ENCODE measurements around the gene SLC1A2. TPM values are rescaled to one million over a fixed set of nuclear protein-coding genes. Genes with fewer than 3 reads are reported as not detected.

SLC1A2 gene
- total and polyA plus RNA-seq, 2 donors (not counting 1 experiment from before 2014, with no cell fraction given) = 1.2 to 7.6 TPM

DNA sequence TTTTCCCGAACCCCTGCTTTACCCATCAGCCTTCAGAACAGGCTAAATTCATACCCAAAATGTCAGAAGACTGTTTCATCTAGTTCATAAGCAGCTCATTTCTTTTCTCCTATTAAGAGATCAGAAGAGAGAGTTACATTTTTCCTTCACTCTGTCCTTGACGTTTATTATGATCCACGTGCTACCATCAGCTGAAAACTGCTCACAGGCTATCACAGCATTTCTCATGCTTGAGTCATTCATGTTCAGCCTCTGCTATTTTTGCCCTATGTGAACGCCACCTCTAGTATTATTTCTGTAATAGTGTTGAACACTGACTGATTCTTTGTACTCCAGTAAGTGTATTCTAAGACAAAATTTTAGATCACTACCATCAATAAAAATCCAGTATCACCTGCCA, 51.9 kb downstream of the SLC1A2 start:
- Histone ChIP-seq H3K27ac (ENCODE audit: insufficient read depth, low read length) (peak overlapping the region; percentile 33), H3K9ac (ENCODE audit: insufficient read depth, low read length) (no peak overlapping the region), H3K9me3 (ENCODE audit: control insufficient read depth, insufficient read depth, low read depth, low read length) (no peaks in the 10 kb centered on the region), H3K27me3 (ENCODE audit: control insufficient read depth, insufficient read depth, low read length) (no peaks in the 10 kb centered on the region), H3K4me1 (ENCODE audit: control insufficient read depth, extremely low read depth, insufficient read depth, low read length) (peaks cover 27% of the 10 kb centered on the region), H3K4me3 (replicated peaks in 1 of 4; ENCODE audit: control extremely low read depth in 1 of 4, insufficient read depth in 1 of 4, low read depth in 3 of 4, low read length in 4 of 4) (no peak overlapping the region), H3K36me3 (ENCODE audit: control insufficient read depth, insufficient read depth, low read length) (no peaks in the 10 kb centered on the region), H3K79me2 (ENCODE audit: control insufficient read depth, insufficient read depth, low read length) (no peaks in the 10 kb centered on the region), H3K4me2 (ENCODE audit: extremely low read depth, insufficient read depth, low read length) (peak overlapping the region; percentile 46), H2AFZ (ENCODE audit: low read length) (no peak overlapping the region), H4K20me1 (ENCODE audit: control insufficient read depth, extremely low read depth, insufficient read depth, low read length) (no peaks in the 10 kb centered on the region)
- no peak for TF ChIP-seq EZH2 (IDR thresholded peaks at IDR 0.05; ENCODE audit: low read length, missing control alignments)
- TF ChIP-seq, protein P1, sequence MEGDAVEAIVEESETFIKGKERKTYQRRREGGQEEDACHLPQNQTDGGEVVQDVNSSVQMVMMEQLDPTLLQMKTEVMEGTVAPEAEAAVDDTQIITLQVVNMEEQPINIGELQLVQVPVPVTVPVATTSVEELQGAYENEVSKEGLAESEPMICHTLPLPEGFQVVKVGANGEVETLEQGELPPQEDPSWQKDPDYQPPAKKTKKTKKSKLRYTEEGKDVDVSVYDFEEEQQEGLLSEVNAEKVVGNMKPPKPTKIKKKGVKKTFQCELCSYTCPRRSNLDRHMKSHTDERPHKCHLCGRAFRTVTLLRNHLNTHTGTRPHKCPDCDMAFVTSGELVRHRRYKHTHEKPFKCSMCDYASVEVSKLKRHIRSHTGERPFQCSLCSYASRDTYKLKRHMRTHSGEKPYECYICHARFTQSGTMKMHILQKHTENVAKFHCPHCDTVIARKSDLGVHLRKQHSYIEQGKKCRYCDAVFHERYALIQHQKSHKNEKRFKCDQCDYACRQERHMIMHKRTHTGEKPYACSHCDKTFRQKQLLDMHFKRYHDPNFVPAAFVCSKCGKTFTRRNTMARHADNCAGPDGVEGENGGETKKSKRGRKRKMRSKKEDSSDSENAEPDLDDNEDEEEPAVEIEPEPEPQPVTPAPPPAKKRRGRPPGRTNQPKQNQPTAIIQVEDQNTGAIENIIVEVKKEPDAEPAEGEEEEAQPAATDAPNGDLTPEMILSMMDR (conservative IDR thresholded peaks at IDR 0.05 in 1 of 2, IDR thresholded peaks at IDR 0.05 in 1 of 2; ENCODE audit: low read depth in 1 of 2, low read length in 2 of 2) = no peak
- DNase-seq (ENCODE audit: low read depth in 2 of 2) = peak; percentile 82 to 88

DNA sequence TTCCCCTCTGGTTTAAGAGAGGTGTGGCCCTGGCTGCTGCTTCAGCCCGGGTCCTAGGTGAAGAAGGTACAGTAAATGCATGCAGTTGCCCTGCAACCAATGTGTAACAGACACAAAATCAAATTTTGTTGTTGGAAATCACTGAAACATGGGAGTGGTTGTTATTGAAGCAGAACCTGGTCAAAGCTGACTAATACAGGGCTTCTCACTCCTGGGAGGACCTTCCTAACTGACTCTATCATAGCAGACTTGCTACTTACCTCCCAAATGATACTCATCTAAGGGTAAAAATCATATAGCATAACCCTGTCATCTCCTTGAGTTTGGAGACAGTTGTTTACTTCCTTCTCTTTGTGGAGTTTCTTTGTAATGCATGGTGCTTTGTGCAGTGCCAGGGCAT, 52.6 kb downstream of the SLC1A2 start:
- no peak overlapping the region for H3K9ac ChIP-seq (ENCODE audit: insufficient read depth, low read length)
- H3K27me3 ChIP-seq (ENCODE audit: control insufficient read depth, insufficient read depth, low read length) = no peaks in the 10 kb centered on the region
- peak overlapping the region; percentile 33 for H3K27ac ChIP-seq (ENCODE audit: insufficient read depth, low read length)
- no peak overlapping the region for H3K4me3 ChIP-seq (replicated peaks in 1 of 4; ENCODE audit: control extremely low read depth in 1 of 4, insufficient read depth in 1 of 4, low read depth in 3 of 4, low read length in 4 of 4)
- no peaks in the 10 kb centered on the region for H3K36me3 ChIP-seq (ENCODE audit: control insufficient read depth, insufficient read depth, low read length)
- TF ChIP-seq, protein P1 (conservative IDR thresholded peaks at IDR 0.05 in 1 of 2, IDR thresholded peaks at IDR 0.05 in 1 of 2; ENCODE audit: low read depth in 1 of 2, low read length in 2 of 2) = no peak
- TF ChIP-seq EZH2 (IDR thresholded peaks at IDR 0.05; ENCODE audit: low read length, missing control alignments) = no peak
- no peak for DNase-seq (ENCODE audit: low read depth in 2 of 2)
- H3K4me2 ChIP-seq (ENCODE audit: extremely low read depth, insufficient read depth, low read length) = no peak overlapping the region
- no peaks in the 10 kb centered on the region for H3K9me3 ChIP-seq (ENCODE audit: control insufficient read depth, insufficient read depth, low read depth, low read length)
- no peak overlapping the region for H2AFZ ChIP-seq (ENCODE audit: low read length)
- no peaks in the 10 kb centered on the region for H4K20me1 ChIP-seq (ENCODE audit: control insufficient read depth, extremely low read depth, insufficient read depth, low read length)
- no peaks in the 10 kb centered on the region for H3K79me2 ChIP-seq (ENCODE audit: control insufficient read depth, insufficient read depth, low read length)
- H3K4me1 ChIP-seq (ENCODE audit: control insufficient read depth, extremely low read depth, insufficient read depth, low read length) = peaks cover 27% of the 10 kb centered on the region

DNA sequence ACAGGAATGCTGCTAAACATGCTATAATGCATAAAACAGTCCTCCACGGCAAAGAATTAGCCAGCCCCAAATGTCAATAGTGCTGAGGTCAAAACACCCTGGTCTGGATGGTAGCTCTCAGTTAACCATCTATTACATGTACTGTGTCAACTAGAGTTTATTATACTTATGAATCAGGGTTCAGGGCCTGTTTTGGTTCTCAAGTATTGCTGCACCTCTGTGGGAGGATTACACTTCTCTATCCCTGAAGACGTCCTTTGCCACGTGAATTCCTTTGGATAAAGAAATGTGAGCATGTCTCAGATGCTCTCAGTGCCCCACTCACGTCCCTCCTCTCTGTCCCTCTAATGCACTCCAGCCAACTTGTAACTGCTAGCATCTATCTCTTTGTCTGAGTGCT, 53.4 kb downstream of the SLC1A2 start:
- no peak overlapping the region for H3K27ac ChIP-seq (ENCODE audit: insufficient read depth, low read length)

More for the DNA sequence above, 53.4 kb downstream of the SLC1A2 start:
- Histone ChIP-seq H3K27me3 (ENCODE audit: control insufficient read depth, insufficient read depth, low read length) (no peaks in the 10 kb centered on the region), H3K4me2 (ENCODE audit: extremely low read depth, insufficient read depth, low read length) (no peak overlapping the region), H3K9ac (ENCODE audit: insufficient read depth, low read length) (no peak overlapping the region), H3K36me3 (ENCODE audit: control insufficient read depth, insufficient read depth, low read length) (no peaks in the 10 kb centered on the region), H3K79me2 (ENCODE audit: control insufficient read depth, insufficient read depth, low read length) (no peaks in the 10 kb centered on the region), H3K4me1 (ENCODE audit: control insufficient read depth, extremely low read depth, insufficient read depth, low read length) (peaks cover 27% of the 10 kb centered on the region), H4K20me1 (ENCODE audit: control insufficient read depth, extremely low read depth, insufficient read depth, low read length) (no peaks in the 10 kb centered on the region), H3K9me3 (ENCODE audit: control insufficient read depth, insufficient read depth, low read depth, low read length) (no peaks in the 10 kb centered on the region), H2AFZ (ENCODE audit: low read length) (no peak overlapping the region), H3K4me3 (replicated peaks in 1 of 4; ENCODE audit: control extremely low read depth in 1 of 4, insufficient read depth in 1 of 4, low read depth in 3 of 4, low read length in 4 of 4) (no peak overlapping the region)
- peak in 1 of 2 donors; percentile 46 for DNase-seq (ENCODE audit: low read depth in 2 of 2)
- no peak for TF ChIP-seq EZH2 (IDR thresholded peaks at IDR 0.05; ENCODE audit: low read length, missing control alignments)
- TF ChIP-seq, protein P1 (conservative IDR thresholded peaks at IDR 0.05 in 1 of 2, IDR thresholded peaks at IDR 0.05 in 1 of 2; ENCODE audit: low read depth in 1 of 2, low read length in 2 of 2) = no peak
